H1 (cell line): ENCODE measurements around the gene SYK. TPM values are rescaled to one million over a fixed set of nuclear protein-coding genes. Genes with fewer than 3 reads are reported as not detected.

ENCODE experiments used
- GABPA ChIP-seq: IDR thresholded peaks from 2 replicates; pipeline ENCODE4 v1.6.1; 2011; ENCODE audit warnings: mild to moderate bottlenecking, low read length, moderate library complexity, borderline replicate concordance; ENCODE audit not compliant: insufficient read depth
- MAFK ChIP-seq: IDR thresholded peaks from 2 replicates; pipeline ENCODE4 v1.6.1; 2012; ENCODE audit warnings: low read depth, mild to moderate bottlenecking, improper control_type of control experiment, low read length
- RXRA ChIP-seq: IDR thresholded peaks from 2 replicates; pipeline ENCODE4 v1.6.1; 2011; ENCODE audit warnings: low read depth, mild to moderate bottlenecking, low read length, moderate library complexity; ENCODE audit not compliant: insufficient read depth
- SP1 ChIP-seq: IDR thresholded peaks from 2 replicates; pipeline ENCODE4 v1.6.1; 2011; ENCODE audit warnings: low read depth, low read length
- polyA plus RNA-seq, 7 experiments: library from polyadenylated mRNA; depleted of rRNA in 3 of 7; stranded (reverse) in 5 of 7; unstranded in 2 of 7; fragments of >200 nt in 5 of 7; fragments of 200-250 nt in 2 of 7; gene quantifications; 1 replicate in 5 of 7; 2 replicates in 1 of 7; 4 replicates in 1 of 7; pipeline versions ENCODE4 v1.2.1 to v1.2.3, GENCODE V29; 2011 to 2013; ENCODE audit warnings: missing spikeins in 2 of 7, mixed read lengths in 2 of 7
- total RNA-seq: library from RNA; stranded (reverse); fragmentation: NEBNext Ultra II Directional; extraction: Animal tissue kit (Norgen Biotek cat#: 25700); gene quantifications from 2 replicates; pipeline ENCODE4 v1.2.1, GENCODE V29; 2021

Gene SYK
- total and polyA plus RNA-seq, 2 of the 8 experiments (the other 6 are each of a cell fraction or from before 2014, with no cell fraction given) = 1.5 to 4.4 TPM

GRCh38 chr9:90844326-90844725 lies 42.7 kb downstream of the SYK start (continued):
- no peak for TF ChIP-seq MAFK
- TF ChIP-seq SP1 = no peak
- no peak for TF ChIP-seq RXRA
- TF ChIP-seq GABPA = no peak
